HCEC 1CT (cell line): ENCODE results near the gene MYH9.
A peak's percentile ranks its signal among the peaks of the same experiment; 100 is the strongest.
"Not testable (repeated sequence)": the region's sequence is repeated elsewhere in the genome, so short reads cannot be mapped to it uniquely, and the experiment has no call there.

Experiments used
- DNase-seq: peaks from one replicate; pipeline ENCODE4 v3.0.0-alpha.2; 2017

MYH9 gene

DNA sequence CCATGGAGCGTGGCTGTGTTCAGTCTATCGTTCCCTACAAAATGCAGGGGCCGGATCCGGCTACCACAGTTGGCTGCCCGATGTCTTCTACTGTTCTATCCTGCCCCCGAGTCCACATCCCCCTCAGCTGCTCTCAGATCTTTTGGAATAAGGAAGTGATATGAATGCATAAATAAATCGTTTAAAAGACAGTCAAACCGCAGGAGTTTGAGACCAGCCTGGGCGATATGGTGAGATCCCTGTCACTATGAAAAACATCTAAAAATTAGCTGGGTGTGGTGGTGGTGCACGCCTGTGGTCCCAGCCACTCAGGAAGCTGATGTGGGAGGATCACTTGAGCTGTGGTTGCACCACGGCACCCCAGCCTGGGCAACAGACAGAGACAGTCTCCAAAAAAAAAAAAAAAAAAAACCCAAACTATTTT is 97.8 kb downstream of the MYH9 start:
- DNase-seq = not testable (repeated sequence)

DNA sequence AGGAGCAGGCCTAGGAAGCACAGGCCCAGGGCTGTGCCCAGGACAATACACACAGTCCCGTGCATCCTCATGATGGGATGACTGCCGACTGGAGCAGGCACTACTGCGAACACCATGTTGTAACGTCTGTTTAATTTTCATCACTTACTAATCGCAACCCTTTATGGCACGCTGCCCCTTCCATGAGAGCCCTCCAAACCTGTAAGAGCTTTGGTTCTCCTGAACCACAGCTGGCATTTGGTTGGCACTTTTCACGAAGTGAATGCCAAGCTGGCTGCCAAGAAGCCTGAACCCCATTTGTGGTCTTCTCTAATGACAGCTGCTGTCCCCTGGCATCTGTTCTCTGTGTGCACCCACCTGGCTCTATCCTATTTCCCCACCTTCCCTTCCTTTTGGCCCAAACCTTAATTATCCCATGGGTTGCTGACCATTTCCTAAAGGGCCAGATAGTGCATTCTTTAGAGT is 98.3 kb downstream of the MYH9 start:
- DNase-seq = no peak

DNA sequence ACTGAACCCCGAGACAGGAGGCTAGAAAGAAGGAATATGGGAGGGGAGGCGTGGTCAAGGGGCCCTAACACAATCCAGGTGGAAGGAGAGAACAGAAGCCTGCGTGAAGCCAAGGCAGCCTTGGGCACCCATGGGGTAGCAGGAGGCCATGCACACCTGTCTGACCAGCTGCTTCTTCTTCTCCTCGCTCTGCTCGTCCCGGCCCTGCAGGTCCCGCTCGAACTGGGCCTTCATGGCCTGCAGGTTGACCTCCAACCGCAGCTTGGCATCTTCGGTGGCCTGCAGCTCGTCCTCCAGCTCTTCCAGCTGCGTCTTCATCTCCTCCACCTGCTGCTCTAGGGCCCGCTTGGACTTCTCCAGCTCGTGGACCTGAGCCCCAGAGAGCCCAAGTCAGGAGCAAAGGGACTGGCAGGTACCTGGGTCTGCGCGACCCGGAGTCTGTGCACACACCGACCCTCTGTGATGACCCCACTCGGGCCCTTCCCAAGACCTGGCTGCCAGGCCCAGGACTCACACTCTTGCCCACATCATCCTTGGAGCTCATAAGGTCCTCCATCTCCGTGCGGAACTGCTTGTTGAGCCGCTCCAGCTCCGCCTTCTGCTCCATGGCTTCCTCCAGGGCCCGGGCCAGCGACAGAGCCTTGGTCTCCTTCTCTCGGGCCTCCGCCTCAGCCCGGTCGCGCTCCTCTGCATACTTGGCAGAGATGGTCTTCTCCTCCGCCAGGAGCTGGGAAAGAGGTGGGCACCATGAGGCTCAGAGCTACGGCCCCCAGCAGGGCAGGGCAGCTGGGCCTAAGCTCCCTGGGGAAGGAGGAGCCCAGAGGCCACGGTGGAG is 99.0 kb downstream of the MYH9 start:
- DNase-seq = no peak

DNA sequence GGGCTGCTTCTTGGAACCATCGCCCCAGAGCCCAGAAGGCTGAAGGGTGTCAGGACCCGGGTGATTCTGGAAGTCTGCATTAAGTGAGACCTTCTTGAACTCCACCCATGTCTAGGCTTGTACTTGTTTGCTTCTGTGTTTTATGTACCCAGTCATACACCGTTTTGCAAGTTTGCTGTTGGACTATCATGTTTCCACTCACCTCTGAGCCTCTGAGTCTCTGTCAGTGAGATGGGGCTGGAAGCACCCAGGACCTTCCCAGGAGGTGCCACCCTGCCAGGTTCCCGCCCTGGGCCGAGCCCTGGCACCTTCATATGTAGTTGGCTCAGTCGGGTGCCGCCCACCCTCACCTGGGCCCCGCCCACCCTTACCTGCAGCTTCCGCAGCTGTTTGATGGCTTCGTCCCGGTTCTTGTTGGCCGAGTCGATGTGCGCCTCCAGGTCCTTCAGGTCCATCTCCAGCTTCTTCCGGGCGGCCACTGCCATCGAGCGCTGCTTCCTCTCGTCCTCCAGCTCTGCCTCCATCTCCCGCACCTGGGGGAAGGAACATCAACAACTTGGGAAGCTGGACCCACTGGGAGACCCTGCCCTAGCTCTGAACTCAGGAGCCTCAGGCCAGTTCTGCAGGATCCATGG is 99.8 kb downstream of the MYH9 start:
- DNase-seq = no peak

DNA sequence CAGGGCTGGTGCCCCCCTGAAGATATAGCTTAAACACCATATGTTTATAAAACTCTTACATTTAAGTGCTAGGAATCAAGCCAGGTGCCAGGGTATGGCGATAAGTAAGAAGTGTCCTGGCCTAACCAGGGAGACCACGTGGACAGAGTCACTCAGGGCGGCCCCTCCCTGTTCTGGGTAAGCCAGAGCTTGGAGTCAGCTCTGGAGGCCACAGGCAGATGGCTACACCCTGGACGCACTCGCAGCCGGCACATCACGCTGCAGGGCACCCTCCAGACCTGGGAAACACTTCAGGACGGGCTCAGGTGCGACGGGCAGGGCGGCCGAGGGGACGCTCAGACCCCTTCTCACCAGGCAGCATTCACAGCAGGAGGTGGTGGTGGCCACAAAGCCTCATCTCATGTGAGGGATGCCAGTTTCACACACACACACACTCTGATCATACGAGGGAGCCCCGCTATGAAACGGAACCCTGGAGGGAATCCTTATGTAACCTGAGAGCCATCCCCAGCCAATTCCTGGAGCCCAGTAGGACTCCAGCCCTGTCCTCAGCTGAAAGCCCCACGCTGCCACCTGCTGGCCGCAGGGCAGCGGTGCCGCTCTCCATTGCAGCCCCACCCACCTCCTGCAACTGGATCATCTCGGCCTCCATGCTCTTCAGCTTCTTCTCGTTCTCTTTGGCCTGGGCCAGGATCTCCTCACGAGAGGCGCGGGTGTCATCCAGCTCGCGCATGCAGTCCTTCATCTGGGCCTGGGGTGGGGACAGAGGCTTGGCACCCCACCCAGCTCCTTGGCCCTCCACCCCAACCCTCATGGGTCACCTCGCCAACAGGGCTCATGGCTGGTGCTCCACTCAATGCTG is 101.4 kb downstream of the MYH9 start:
- peak; percentile 53 for DNase-seq

DNA sequence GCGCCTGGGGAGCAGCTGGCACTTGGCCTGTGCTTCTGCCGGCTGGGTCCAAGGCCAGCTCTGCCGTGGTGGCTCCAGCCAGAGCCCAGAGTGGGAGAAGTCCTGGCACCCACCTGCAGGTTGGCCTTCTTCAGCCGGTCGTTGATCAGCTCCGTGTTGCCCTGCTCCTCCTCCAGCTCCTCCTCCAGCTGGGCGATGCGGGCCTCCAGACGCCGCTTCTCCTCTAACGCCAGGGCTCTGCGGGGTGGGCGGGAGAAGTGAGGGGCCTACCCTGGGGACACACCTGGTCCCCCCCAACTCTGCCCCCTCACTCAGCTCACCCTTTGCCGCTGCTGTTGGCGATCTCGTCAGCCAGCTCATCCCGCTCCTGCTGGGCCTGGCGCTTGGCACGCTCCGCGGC is 102.2 kb downstream of the MYH9 start:
- DNase-seq = no peak

DNA sequence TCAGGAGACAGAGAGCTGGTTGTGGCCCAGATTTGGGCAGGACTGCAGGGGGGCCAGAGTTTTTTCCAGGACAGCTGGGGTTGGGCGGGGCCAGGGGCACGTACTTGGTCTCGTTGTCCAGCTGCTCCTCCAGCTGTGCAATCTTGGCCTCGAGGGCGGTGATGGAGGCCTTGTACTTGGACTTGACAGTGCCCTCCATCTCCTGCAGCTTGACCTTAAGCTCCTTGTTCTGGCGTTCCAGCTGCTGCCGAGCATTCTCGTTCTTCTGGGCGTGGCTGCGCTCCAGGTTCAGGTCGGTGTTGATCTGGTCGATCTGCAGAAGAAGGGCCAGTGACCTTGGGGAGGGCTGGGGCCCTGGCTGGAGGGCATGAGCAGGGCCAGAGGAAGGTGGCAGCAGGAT is 102.8 kb downstream of the MYH9 start:
- no peak for DNase-seq

DNA sequence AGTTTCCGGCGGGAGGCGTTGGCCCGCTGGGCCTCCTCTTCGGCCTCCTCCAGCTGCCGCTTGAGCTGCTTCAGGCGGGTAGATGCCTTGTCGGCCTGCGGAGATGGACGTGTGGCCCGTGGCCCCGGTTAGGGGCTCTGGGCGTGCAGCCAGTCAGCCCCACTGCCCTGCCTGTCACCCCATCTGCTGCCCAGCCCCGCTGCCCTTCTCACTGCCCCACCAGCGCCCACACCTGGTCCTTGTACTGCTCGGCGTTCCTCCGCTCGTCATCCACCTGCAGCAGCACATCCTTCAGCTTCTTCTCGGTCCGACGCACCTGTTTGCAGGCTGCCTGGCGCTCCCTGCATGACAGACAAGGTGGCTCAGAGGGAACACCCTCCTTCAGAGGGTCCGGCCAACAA is 103.6 kb downstream of the MYH9 start:
- DNase-seq = no peak

DNA sequence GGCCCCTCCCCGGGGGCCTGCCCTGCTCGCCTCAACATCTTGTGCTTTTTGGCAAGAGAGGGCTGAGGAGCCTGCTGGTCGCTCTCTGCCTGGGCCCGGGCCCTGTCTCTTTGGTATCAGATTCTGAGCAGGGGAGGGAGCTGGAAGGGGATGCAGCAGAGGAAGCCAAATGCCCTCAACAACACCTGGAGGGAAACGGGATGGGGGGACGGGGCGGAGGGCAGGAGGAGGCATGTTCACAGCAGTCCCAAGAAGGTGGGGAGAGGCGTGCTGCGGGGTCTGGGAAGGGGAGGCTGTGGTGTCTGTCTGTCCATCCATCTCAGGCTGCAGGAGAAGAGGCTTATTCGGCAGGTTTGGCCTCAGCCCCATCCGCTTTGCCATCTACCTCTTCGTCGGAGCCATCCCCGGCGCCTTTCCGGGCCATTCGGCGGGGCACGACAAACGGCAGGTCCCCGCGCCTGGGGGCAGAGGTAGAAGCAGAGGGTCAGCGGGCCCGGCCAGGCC is 105.4 kb downstream of the MYH9 start:
- no peak for DNase-seq

DNA sequence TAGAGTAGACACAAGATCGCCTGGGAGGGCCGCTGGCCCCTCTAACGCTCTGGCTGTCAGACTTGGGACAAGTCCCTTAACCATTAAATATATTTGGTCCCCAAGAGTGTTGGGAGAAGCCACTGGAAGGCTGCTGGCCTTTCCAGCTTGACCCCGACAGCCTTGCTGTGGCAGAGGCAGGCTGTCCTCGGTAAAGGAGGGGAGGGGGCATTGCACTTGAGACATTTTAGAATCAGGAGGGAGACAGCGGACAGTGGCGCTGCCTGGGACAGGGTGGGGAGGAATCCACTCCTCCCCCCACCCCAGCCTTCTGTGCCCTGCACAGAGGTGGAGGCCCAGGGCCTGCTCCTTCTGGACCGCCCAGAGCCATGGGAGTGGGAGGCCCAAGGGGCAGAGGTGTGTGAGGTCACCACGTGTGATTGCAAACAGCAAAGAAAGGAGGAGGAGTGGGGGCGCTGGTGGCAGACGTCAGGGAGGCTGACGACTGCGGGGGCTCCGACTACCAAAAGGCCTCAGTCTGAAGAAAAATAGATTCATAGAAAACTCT is 105.9 kb downstream of the MYH9 start:
- DNase-seq = no peak

DNA sequence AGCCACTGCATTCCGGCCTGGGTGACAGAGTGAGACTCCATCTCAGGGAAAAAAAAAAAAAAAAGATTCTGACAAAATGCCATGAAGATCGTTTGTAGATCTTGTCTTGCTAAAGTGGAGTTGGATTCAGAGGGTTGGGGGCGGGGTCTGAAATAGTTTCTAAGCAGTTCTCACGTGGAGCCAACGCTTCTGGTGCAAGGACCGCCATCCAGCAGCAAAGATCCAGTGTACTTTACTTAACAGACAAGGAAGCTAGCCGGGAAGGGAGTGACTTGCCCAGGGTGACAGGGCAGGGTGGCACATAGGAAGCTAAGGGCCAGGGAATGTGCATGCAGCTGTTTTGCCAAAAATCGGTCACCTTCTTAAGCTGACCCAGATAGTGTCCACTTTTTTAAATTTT is 107.4 kb downstream of the MYH9 start:
- DNase-seq = no peak

DNA sequence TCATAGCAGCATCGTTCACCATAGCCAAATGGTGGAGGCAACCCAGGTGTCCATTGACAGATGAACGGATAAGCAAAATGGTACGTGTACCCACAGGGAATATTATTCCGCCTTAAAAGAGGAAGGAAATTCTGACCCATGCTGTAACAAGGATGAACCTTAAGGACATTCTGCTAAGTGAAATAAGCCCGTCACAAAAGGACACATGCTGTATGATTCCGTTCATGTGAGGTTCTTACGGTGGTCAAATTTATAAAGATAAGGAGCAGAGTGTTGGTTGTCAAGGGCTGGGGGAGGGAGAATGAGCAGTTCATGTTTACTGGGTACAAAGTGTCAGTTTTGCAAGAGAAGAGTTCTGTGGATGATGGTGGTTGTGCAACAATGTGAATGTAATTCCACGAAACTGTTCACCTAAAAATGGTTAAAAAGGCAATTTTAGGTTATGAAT is 108.5 kb downstream of the MYH9 start:
- no peak for DNase-seq

DNA sequence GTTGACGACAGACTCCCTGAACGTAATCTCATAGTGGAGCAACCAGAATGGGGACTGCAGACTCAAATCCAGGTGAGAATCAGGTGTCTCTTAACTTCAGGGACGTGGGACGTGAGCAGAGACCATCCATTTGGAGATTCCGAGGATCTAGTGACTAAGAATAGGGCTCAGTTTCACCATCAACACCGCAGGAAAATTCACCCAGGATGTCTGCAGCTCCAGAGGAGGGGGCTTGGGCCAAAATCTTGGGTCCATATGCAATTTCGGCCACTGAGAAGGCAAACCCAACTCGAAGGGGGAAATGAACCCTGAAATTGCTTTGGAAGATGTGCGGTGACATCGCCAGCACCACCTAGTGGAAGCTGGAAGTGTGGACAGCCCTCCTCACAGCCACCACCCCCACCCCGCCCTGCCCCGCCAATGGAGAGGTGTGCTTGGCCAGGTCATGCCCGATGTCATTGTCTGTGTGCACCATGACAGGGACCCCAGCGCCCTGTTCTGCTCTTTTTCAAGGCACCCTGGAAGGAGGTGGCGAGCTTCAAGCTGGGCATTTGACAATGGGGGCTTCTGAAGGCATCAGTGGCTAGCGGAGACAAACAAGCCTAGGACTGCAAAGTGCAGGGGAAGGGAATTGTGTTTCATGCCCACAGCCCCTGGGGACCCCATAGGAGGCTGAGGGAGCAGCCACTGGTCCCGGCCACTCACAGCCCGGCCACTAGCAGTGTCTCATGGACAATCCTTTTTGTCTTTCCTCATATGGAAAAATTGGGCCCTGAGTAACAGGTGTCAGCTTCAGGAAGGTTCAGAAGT is 110.1 kb downstream of the MYH9 start:
- DNase-seq = peak; percentile 55

DNA sequence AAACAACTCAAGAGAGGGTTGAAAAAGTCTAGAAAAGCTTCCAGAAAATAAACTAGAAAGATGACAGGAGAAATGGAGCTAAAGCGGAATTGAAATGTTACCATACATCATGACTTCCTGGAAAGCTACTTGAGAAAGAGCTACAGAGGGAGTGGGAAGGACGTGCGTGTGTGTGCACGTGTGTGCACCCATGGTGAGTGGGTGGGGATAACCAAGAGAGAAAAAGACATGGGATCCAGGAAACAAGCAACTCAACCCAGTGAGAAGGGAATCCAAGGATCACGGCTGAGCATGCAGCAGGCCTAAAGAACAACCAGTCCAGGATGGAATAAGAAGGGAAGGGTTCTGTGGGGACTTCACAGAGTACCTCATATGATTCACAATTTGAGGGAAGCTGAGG is 113.2 kb downstream of the MYH9 start:
- no peak for DNase-seq

DNA sequence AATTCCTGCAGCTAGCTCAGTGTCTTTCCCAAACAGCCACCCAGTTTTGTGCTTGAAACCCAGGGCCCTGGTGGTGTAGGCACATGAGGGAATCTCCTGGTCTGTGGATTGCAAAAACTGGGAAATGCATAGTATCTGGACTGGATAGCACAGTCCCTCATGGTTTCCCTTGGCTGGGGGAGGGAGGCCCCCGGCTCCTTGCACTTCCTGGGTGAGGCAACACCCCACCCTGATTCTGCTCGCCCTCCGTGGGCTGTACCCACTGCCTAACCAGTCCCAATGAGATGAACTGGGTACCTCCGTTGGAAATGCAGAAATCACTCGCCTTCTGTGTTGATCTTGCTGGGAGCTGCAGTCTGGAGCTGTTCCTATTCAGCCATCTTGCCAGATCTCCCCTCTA is 115.8 kb downstream of the MYH9 start:
- DNase-seq = not testable (repeated sequence)

DNA sequence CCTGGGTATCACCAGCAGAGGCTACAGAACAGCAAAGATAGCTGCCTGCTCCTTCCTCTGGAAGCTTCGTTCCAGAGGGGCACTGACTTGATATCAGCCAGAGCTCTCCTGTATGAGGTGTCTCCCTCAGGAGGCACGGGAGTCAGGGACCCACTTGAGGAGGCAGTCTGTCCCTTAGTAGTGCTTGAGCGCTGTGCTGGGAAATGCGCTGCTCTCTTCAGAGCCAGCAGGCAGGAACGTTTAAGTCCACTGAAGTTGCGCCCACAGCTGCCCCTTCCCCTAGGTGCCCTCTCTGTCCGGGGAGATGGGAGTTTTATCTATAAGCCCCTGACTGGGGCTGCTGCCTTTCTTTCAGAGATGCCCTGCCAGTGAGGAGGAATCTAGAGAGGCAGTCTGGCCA is 116.5 kb downstream of the MYH9 start:
- DNase-seq = not testable (repeated sequence)

DNA sequence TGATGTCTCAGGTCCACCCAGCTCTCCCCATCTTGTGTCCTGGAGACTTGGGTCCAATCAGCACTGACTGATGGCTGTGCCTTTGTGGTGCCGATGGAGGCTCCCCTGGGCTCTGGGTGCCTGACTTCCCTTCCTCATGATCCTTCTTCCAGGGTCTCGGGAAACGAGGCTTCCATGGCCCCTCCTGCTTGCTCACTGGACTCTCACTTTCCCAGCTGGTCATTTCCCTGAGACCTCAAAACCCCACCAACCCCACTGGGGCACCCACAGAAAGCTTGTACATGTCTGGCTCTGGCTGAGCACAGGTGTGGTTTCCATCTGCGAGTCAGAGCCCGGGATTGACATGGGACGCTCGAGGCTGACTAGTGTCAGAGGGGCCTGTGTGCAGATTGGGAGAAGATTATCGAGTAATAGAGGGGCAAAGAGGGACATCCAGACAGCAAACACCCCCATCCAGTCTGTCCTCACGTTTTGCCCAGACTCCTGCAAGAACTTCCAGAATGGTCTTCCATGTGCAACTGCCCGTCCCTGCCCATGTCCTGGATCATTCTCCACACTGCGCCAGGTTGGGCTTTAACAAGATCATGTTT is 119.8 kb downstream of the MYH9 start:
- no peak for DNase-seq

DNA sequence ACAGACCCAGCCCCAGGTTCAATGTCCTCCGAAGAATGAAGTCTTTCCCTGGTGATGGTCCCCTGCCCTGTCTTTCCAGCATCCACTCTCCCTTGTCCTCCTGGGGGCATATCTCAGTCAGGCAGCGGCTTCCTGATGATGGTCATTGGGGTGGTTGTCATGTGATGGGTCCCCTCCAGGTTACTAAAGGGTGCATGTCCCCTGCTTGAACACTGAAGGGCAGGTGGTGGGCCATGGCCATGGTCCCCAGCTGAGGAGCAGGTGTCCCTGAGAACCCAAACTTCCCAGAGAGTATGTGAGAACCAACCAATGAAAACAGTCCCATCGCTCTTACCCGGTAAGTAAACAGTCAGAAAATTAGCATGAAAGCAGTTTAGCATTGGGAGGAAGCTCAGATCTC is 120.7 kb downstream of the MYH9 start:
- DNase-seq = no peak

DNA sequence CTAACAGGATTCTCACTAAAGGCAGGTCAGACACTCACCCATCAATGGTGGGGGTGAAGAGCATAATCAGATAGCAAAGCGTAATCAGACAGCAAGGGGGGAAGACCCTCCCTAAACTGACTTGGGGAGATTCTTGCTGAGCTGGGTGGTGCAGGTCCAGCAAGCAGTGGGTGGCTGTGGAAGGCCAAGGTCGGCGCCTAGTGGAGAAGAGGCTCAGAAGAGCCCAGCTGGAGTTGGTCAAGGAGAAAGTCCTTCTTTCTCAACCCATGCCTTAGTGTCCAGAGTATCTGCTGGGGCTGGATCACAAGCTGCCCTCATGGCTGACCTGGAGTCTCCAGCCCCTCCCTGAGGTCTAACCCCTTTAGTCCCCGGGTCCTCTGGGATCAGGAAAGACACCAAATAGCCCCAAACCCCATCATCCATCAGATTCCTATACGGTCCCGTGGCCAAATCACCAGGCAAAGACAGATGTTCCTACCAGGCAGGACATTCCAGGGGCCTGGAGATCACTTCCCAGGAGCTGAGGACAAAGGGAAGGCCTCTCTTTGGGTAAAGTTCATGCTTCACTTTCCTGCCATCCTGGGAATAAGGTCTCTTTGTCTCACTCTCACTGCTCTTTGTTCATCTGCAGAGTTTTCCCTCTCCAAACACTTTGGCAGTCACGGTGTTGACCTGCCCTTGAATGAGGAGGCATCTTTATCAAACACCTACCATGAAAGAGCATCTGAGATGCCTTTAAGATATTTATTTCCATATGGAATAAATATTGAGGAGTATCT is 123.7 kb downstream of the MYH9 start:
- DNase-seq = not testable (repeated sequence)

DNA sequence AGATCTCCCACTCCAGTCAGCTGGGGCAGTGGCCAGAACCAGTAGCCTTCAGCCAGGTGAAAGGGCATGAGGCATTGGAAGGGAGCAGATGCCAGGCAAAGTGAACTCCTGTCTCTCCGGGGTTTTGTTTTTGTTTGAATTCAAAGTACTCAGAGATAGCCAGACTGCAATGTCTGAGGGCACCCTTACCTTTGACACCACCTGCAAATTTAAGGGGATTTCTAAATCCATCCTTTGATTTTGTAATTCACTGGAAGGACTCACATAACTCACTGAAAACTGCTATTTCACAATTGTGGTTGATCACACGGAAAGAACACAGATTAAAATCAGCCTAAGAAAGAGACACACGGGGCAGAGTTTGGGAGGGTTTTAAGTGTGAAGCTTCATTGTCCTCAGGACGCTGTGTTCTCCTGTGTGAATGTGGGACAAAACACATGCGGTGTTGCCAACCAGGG is 124.5 kb downstream of the MYH9 start:
- DNase-seq = not testable (repeated sequence)

DNA sequence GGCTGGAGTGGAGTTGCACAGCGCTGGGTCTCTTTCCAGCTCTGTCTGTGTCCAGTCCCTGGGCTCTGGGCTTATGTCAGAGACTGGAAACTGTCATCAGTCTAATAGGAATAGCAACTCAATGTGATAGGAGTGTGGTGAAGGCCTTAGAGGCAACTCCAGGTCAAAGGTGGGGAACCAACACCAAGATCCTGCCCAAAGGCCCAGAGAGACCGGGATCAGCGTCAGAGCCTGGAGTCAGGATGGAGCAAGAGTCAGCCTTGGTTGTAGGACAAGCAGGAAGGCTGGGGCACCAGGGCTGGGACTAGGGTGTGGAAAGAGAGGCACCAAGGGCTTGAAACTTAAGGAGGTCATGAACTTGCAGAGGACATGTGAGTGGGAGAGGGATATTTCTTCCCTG is 125.5 kb downstream of the MYH9 start:
- DNase-seq = not testable (repeated sequence)
